Measurements from ENCODE around the gene BRIP1.

DNA sequence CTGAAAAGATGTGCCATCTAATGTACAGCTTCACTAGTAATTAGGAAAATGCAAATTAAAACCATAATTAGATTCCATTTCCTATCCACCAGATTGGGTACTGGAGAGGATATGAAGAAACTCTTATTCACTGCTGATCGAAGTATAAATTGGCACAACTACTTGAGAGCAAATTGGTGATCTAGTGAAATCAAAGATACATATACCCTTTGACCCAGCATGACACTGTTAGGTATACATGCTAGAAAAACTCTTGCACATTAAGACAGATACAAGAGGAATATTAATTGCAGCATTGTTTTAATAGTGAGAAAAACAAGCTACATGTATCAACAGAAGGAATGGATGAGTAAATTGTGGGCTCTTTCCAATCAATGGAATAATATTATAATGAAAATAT is 48.8 kb downstream of the BRIP1 start:
- no peak for TF ChIP-seq TAF1 (IDR thresholded peaks at IDR 0.05; ENCODE audit: borderline replicate concordance, low read depth, low read length)
- TF ChIP-seq, protein P1, sequence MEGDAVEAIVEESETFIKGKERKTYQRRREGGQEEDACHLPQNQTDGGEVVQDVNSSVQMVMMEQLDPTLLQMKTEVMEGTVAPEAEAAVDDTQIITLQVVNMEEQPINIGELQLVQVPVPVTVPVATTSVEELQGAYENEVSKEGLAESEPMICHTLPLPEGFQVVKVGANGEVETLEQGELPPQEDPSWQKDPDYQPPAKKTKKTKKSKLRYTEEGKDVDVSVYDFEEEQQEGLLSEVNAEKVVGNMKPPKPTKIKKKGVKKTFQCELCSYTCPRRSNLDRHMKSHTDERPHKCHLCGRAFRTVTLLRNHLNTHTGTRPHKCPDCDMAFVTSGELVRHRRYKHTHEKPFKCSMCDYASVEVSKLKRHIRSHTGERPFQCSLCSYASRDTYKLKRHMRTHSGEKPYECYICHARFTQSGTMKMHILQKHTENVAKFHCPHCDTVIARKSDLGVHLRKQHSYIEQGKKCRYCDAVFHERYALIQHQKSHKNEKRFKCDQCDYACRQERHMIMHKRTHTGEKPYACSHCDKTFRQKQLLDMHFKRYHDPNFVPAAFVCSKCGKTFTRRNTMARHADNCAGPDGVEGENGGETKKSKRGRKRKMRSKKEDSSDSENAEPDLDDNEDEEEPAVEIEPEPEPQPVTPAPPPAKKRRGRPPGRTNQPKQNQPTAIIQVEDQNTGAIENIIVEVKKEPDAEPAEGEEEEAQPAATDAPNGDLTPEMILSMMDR (IDR thresholded peaks at IDR 0.05): no peak
- TF ChIP-seq POLR2AphosphoS5 (IDR thresholded peaks at IDR 0.05; ENCODE audit: low read depth, low read length): no peak
- TF ChIP-seq RCOR1 (IDR thresholded peaks at IDR 0.05; ENCODE audit: low read length): no peak
- TF ChIP-seq, protein P2, sequence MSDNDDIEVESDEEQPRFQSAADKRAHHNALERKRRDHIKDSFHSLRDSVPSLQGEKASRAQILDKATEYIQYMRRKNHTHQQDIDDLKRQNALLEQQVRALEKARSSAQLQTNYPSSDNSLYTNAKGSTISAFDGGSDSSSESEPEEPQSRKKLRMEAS (IDR thresholded peaks at IDR 0.05; ENCODE audit: low read depth): no peak
- TF ChIP-seq FOXJ3 (CRISPR knock-in tag; IDR thresholded peaks at IDR 0.05): no peak

All from SK-N-SH (cell line).